ENCODE data around the gene RGS19.
A peak's percentile ranks its signal among the peaks of the same experiment; 100 is the strongest.

The RGS19 gene

GRCh38 chr20:64053841-64054661, 25.3 kb downstream of the RGS19 start:
- 0% methylated on average over 10 of the region's 17 CpGs for WGBS (ENCODE audit: insufficient coverage)
- ChIA-PET POLR2A (interaction anchor here (0.8 to 1.4 kb wide), 6 partner anchors 9 to 67 kb away, joined by 3 to 7 read pairs (median 3); partner anchors contain the start of genes OPRL1, RGS19 and TCEA2), CTCF (interaction anchor here (0.6 to 15.2 kb wide), 13 partner anchors 9 to 74 kb away, joined by 3 to 187 read pairs (median 5); partner anchors contain the start of genes C20orf204, LKAAEAR1, OPRL1 and RGS19)
- peaks cover 2 to 87% (median 80%) of the 10 kb centered on the region in 4 experiments for H3K4me1 ChIP-seq (ENCODE audit: control extremely low read depth in 1 of 4, control insufficient read depth in 4 of 4, insufficient read depth in 4 of 4, low read length in 3 of 4)
- H3K9me3 ChIP-seq (ENCODE audit: control extremely low read depth in 1 of 5, control insufficient read depth in 4 of 5, insufficient read depth in 2 of 5, low read depth in 1 of 5, low read length in 4 of 5): no peaks in the 10 kb centered on the region
- peaks cover 0 to 12% (median 0%) of the 10 kb centered on the region in 5 experiments for H3K27me3 ChIP-seq (replicated peaks in 2 of 5; ENCODE audit: control insufficient read depth in 4 of 5, insufficient read depth in 5 of 5, low read length in 4 of 5)
- H3K36me3 ChIP-seq (ENCODE audit: control insufficient read depth in 4 of 4, insufficient read depth in 4 of 4, low read length in 3 of 4): no peaks in the 10 kb centered on the region
- peak in 2 of 3 donors; percentile 51 to 52 for DNase-seq
- peak overlapping the region in 1 of 2 experiments; percentile 34 for H3K27ac ChIP-seq (ENCODE audit: insufficient read depth in 1 of 2, low read depth in 1 of 2, low read length in 2 of 2, poor library complexity in 1 of 2, severe bottlenecking in 2 of 2)
- H3K4me3 ChIP-seq (ENCODE audit: control insufficient read depth in 1 of 7, extremely low read depth in 1 of 7, insufficient read depth in 4 of 7, low read depth in 2 of 7, low read length in 6 of 7): peak overlapping the region in 5 of 7 experiments; percentile 3 to 59 (median 48)

GRCh38 chr20:64052987-64053840, 26.1 kb downstream of the RGS19 start:
- POLR2A ChIA-PET: interaction anchor here (0.9 to 1.4 kb wide), 6 partner anchors 9 to 68 kb away, joined by 3 to 7 read pairs (median 3); partner anchors contain the start of genes OPRL1 and TCEA2
- Histone ChIP-seq H3K4me1 (ENCODE audit: control extremely low read depth in 1 of 4, control insufficient read depth in 4 of 4, insufficient read depth in 4 of 4, low read length in 3 of 4) (peaks cover 2 to 93% (median 83%) of the 10 kb centered on the region in 4 experiments), H3K9me3 (ENCODE audit: control extremely low read depth in 1 of 5, control insufficient read depth in 4 of 5, insufficient read depth in 2 of 5, low read depth in 1 of 5, low read length in 4 of 5) (no peaks in the 10 kb centered on the region), H3K27me3 (replicated peaks in 2 of 5; ENCODE audit: control insufficient read depth in 4 of 5, insufficient read depth in 5 of 5, low read length in 4 of 5) (peaks cover 0 to 18% (median 0%) of the 10 kb centered on the region in 5 experiments), H3K4me3 (ENCODE audit: control insufficient read depth in 1 of 7, extremely low read depth in 1 of 7, insufficient read depth in 4 of 7, low read depth in 2 of 7, low read length in 6 of 7) (no peak overlapping the region), H3K36me3 (ENCODE audit: control insufficient read depth in 4 of 4, insufficient read depth in 4 of 4, low read length in 3 of 4) (no peaks in the 10 kb centered on the region), H3K27ac (ENCODE audit: insufficient read depth in 1 of 2, low read depth in 1 of 2, low read length in 2 of 2, poor library complexity in 1 of 2, severe bottlenecking in 2 of 2) (no peak overlapping the region)
- CTCF ChIA-PET: interaction anchor here (1.2 to 15.2 kb wide), 13 partner anchors 9 to 74 kb away, joined by 3 to 187 read pairs (median 5); partner anchors contain the start of genes C20orf204, OPRL1, RGS19 and SAMD10
- 93% methylated on average over 21 of the region's 33 CpGs for whole genome bisulfite sequencing (ENCODE audit: insufficient coverage)
- DNase-seq: no peak

DNA sequence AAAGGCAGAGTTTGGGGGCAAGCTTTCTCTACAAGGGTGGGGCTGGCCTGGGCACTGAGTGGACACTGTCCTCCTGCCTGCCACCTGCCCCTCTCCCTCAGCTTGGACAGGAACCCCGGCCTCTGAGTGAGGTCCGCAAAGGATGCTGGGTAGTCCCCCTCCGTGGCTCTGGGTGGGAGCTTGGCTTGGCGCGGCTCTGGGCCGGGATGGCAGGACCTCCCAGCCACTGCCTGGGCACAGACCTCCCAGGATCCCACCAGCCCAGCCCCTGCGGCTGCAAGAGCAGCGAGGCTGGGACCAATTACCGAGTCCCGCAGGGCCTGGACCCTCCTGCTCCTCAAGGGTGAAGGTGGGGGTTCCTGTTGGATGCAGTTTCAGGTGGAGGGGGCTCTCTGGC, 27.0 kb downstream of the RGS19 start:
- CTCF ChIA-PET: interaction anchor here (1.2 to 15.2 kb wide), 10 partner anchors 8 to 72 kb away, joined by 4 to 187 read pairs (median 8); partner anchors contain the start of genes C20orf204, SAMD10 and TCEA2
- no peaks in the 10 kb centered on the region for H3K9me3 ChIP-seq (ENCODE audit: control extremely low read depth in 1 of 5, control insufficient read depth in 4 of 5, insufficient read depth in 2 of 5, low read depth in 1 of 5, low read length in 4 of 5)
- POLR2A ChIA-PET: interaction anchor here (0.6 to 1.2 kb wide), 2 partner anchors 9 to 10 kb away, joined by 3 to 6 read pairs; no protein-coding TSS in a partner anchor
- peaks cover 2 to 92% (median 81%) of the 10 kb centered on the region in 4 experiments for H3K4me1 ChIP-seq (ENCODE audit: control extremely low read depth in 1 of 4, control insufficient read depth in 4 of 4, insufficient read depth in 4 of 4, low read length in 3 of 4)
- H3K27me3 ChIP-seq (replicated peaks in 2 of 5; ENCODE audit: control insufficient read depth in 4 of 5, insufficient read depth in 5 of 5, low read length in 4 of 5): peaks cover 0 to 24% (median 0%) of the 10 kb centered on the region in 5 experiments
- WGBS (ENCODE audit: insufficient coverage): 95% methylated on average over 6 of the region's 10 CpGs
- H3K4me3 ChIP-seq (ENCODE audit: control insufficient read depth in 1 of 7, extremely low read depth in 1 of 7, insufficient read depth in 4 of 7, low read depth in 2 of 7, low read length in 6 of 7): no peak overlapping the region
- peaks cover 0 to 1% (median 0%) of the 10 kb centered on the region in 4 experiments for H3K36me3 ChIP-seq (ENCODE audit: control insufficient read depth in 4 of 4, insufficient read depth in 4 of 4, low read length in 3 of 4)
- H3K27ac ChIP-seq (ENCODE audit: insufficient read depth in 1 of 2, low read depth in 1 of 2, low read length in 2 of 2, poor library complexity in 1 of 2, severe bottlenecking in 2 of 2): no peak overlapping the region
- no peak for DNase-seq

DNA sequence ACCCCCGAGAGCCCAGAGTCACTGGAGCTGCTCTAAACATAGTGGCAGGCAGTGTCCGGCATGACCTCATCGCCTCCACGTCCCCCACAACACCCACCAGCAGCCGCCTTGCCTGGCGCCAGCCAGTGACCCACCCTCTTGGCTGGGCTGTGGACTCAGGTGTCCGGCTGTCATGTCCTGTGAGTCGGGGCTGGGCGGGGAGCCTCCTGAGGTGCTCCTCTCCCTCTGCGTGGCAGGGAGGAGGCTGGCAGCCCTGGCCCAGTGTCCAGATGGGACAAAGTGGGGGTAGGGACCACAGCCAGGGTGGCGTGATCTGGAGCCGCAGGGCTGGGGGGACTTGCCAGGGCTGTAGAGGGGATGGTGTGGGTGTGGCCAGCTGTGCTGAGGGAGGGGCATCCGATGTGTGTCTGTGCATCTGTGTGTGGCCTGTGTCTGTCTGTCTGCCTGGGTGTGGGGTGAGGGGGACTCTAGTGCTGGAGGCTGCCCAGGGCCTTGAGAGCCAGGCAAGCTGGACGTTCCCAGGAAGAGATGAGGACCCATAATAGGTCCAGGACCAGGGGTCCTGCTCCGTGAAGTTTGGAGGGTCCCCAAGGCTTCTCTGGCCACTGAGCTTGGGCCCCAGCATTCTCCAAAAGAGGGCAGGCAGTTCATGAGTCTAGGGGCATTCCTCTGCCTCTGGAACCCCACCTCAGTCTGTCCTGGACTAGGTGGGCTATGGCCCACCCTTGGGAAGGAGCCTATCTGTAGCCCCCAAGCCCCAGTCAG, 27.6 kb downstream of the RGS19 start:
- ChIA-PET POLR2A (interaction anchor here (0.6 to 1.2 kb wide), 2 partner anchors 9 to 11 kb away, joined by 3 to 6 read pairs; no protein-coding TSS in a partner anchor), CTCF (interaction anchor here (1.5 to 15.2 kb wide), 8 partner anchors 9 to 69 kb away, joined by 4 to 187 read pairs (median 8); partner anchors contain the start of genes C20orf204 and TCEA2)
- no peak overlapping the region for H3K4me3 ChIP-seq (ENCODE audit: control insufficient read depth in 1 of 7, extremely low read depth in 1 of 7, insufficient read depth in 4 of 7, low read depth in 2 of 7, low read length in 6 of 7)
- H3K36me3 ChIP-seq (ENCODE audit: control insufficient read depth in 4 of 4, insufficient read depth in 4 of 4, low read length in 3 of 4): peaks cover 0 to 4% (median 0%) of the 10 kb centered on the region in 4 experiments
- peaks cover 0 to 30% (median 0%) of the 10 kb centered on the region in 5 experiments for H3K27me3 ChIP-seq (replicated peaks in 2 of 5; ENCODE audit: control insufficient read depth in 4 of 5, insufficient read depth in 5 of 5, low read length in 4 of 5)
- no peak for DNase-seq
- WGBS (ENCODE audit: insufficient coverage): 91% methylated on average over 13 of the region's 15 CpGs
- H3K27ac ChIP-seq (ENCODE audit: insufficient read depth in 1 of 2, low read depth in 1 of 2, low read length in 2 of 2, poor library complexity in 1 of 2, severe bottlenecking in 2 of 2): no peak overlapping the region
- H3K9me3 ChIP-seq (ENCODE audit: control extremely low read depth in 1 of 5, control insufficient read depth in 4 of 5, insufficient read depth in 2 of 5, low read depth in 1 of 5, low read length in 4 of 5): no peaks in the 10 kb centered on the region
- H3K4me1 ChIP-seq (ENCODE audit: control extremely low read depth in 1 of 4, control insufficient read depth in 4 of 4, insufficient read depth in 4 of 4, low read length in 3 of 4): peaks cover 2 to 91% (median 75%) of the 10 kb centered on the region in 4 experiments

DNA sequence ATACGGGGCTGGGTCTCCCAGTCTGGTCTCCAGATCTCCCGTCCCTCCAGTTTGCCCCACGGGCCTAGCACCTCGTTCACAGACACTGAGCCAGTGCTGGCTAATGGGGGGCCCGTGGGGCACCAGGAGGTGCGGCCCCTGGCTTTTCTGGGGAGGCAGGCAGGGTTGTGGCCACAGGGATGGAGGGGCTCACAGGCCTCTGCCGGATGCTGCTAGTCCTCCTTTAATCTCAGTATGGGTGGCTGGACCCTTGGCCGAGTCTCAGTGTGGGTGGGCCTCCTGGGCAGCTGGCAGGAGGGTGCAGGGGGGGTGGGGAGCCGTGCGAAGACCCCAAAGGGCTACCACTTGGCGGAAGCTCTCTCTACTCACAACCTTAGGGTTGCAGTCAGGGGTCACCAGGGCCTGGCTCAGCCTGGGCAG, 28.3 kb downstream of the RGS19 start:
- Histone ChIP-seq H3K36me3 (ENCODE audit: control insufficient read depth in 4 of 4, insufficient read depth in 4 of 4, low read length in 3 of 4) (peaks cover 0 to 4% (median 0%) of the 10 kb centered on the region in 4 experiments), H3K4me1 (ENCODE audit: control extremely low read depth in 1 of 4, control insufficient read depth in 4 of 4, insufficient read depth in 4 of 4, low read length in 3 of 4) (peaks cover 2 to 89% (median 70%) of the 10 kb centered on the region in 4 experiments), H3K27me3 (replicated peaks in 2 of 5; ENCODE audit: control insufficient read depth in 4 of 5, insufficient read depth in 5 of 5, low read length in 4 of 5) (peaks cover 0 to 30% (median 0%) of the 10 kb centered on the region in 5 experiments), H3K27ac (ENCODE audit: insufficient read depth in 1 of 2, low read depth in 1 of 2, low read length in 2 of 2, poor library complexity in 1 of 2, severe bottlenecking in 2 of 2) (no peak overlapping the region), H3K4me3 (ENCODE audit: control insufficient read depth in 1 of 7, extremely low read depth in 1 of 7, insufficient read depth in 4 of 7, low read depth in 2 of 7, low read length in 6 of 7) (no peak overlapping the region), H3K9me3 (ENCODE audit: control extremely low read depth in 1 of 5, control insufficient read depth in 4 of 5, insufficient read depth in 2 of 5, low read depth in 1 of 5, low read length in 4 of 5) (no peaks in the 10 kb centered on the region)
- WGBS (ENCODE audit: insufficient coverage): 87% methylated on average over 11 of the region's 11 CpGs
- CTCF ChIA-PET: interaction anchor here (1.1 to 15.2 kb wide), 7 partner anchors 9 to 57 kb away, joined by 4 to 187 read pairs (median 5); partner anchors contain the start of genes C20orf204 and NPBWR2
- DNase-seq: no peak
- POLR2A ChIA-PET: no interaction called here
